ENCODE results near the gene SELENBP1. TPM values are rescaled to one million over a fixed set of nuclear protein-coding genes. Genes with fewer than 3 reads are reported as not detected.

Gene SELENBP1
- total and polyA plus RNA-seq, 9 of the 15 experiments (the other 6 are each of a cell fraction or from before 2014, with no cell fraction given): 25.8 to 81.2 (median 47.1) TPM

GRCh38 chr1:151346769-151347522, 25.6 kb downstream of the SELENBP1 start, which contains the start of gene RFX5 (continued):
- TF ChIP-seq PTTG1 (tag; IDR thresholded peaks at IDR 0.05; ENCODE audit: low read depth): no peak
- TF ChIP-seq ZC3H8 (IDR thresholded peaks at IDR 0.05): no peak
- no peak for TF ChIP-seq POLR3G (IDR thresholded peaks at IDR 0.05; ENCODE audit: extremely low read depth, insufficient read length, insufficient replicate concordance)
- peak; percentile 46; the same call in 1 of the 2 replicates for TF ChIP-seq SOX6 (IDR thresholded peaks at IDR 0.05)
- no peak for TF ChIP-seq ZNF197 (CRISPR knock-in tag; IDR thresholded peaks at IDR 0.05; ENCODE audit: low read depth)
- no peak for TF ChIP-seq STAG1 (CRISPR knock-in tag; IDR thresholded peaks at IDR 0.05; ENCODE audit: borderline replicate concordance)
- TF ChIP-seq HNRNPK (IDR thresholded peaks at IDR 0.05; ENCODE audit: low read depth, low read length, poor library complexity, severe bottlenecking): no peak
- no peak for TF ChIP-seq SRSF7 (optimal IDR thresholded peaks at IDR 0.05; ENCODE audit: low read depth, low read length)
- TF ChIP-seq NUFIP1 (IDR thresholded peaks at IDR 0.05; ENCODE audit: partially characterized antibody): no peak
- 0 out of 2 replicates have a peak, but pooled peaks have one; percentile 31 for TF ChIP-seq FOXJ2 (tag; IDR thresholded peaks at IDR 0.05)
- no peak for TF ChIP-seq RREB1 (CRISPR knock-in tag; IDR thresholded peaks at IDR 0.05)
- no peak for TF ChIP-seq SMC3 (conservative IDR thresholded peaks at IDR 0.05; ENCODE audit: insufficient read depth, low read depth, low read length)
- no peak for TF ChIP-seq MCM3 (IDR thresholded peaks at IDR 0.05)
- TF ChIP-seq ZNF143 (CRISPR knock-in tag; IDR thresholded peaks at IDR 0.05): no peak
- no peak for TF ChIP-seq TCF7 (IDR thresholded peaks at IDR 0.05; ENCODE audit: borderline replicate concordance)
- TF ChIP-seq RB1 (IDR thresholded peaks at IDR 0.05; ENCODE audit: low read depth): no peak
- TF ChIP-seq PBX2 (CRISPR knock-in tag; IDR thresholded peaks at IDR 0.05; ENCODE audit: low read depth): no peak
- TF ChIP-seq PBX2 (tag; conservative IDR thresholded peaks at IDR 0.05; ENCODE audit: low read depth): no peak
